ENCODE data around the gene COL9A3.

COL9A3 gene

DNA sequence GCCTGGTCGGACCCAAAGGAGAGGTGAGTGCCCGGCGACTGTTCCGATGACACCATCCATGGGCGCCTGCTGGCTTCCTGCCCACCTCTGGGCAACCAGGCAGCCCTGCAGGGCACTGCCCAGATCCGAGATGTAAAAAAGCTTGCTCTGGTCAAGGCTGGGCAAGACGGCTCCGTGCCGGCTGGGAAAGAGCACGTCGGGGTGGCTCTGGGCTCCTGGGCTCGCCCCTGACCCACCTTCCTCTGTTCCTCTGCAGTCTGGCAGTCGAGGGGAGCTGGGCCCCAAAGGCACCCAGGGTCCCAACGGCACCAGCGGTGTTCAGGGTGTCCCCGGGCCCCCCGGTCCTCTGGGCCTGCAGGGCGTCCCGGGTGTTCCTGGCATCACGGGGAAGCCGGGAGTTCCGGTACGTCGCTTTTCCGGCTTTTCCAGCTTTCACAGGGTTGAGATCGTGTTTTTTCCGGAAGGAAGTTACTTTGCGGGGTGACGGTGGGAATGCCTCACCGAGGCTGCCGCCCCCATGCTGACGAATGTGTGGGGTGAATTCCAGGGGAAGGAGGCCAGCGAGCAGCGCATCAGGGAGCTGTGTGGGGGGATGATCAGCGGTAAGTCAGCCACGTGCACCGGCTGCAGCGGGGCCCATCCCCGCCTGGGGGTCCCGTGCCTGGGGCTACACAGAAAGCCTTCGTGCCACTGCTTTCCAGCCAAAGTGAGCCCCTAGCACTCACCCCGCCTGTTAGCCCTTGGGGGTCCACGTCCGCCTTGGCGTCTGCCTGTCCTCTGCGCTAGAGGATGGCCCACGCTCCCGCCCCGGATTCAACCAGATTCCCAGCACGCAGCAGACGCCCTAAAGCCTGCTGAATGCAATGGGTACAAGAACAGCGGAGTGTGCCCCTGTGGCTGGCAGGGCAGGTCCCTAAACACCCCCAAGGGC is 19.3 kb downstream of the COL9A3 start:
- H3K4me1 ChIP-seq (ENCODE audit: control insufficient read depth, insufficient read depth, low read length) = peaks cover 20% of the 10 kb centered on the region

DNA sequence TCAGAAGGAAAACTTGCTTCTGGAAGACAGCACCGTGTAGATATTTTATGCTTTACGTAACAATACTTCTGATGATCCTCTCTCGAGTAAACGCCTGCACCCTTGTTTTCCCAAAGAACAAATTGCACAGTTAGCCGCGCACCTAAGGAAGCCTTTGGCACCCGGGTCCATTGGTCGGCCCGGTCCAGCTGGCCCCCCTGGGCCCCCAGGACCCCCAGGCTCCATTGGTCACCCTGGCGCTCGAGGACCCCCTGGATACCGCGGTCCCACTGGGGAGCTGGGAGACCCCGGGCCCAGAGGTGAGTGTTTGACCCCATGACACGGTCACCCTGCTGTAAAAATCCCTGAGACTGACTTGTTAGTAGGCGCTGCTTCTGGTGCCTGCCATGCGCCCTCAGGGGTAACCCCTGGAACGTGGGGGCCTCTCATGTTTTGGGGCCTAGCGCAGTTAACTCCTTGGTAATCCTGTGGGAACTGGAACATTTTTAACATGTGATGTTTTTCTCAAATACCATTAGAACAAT is 20.2 kb downstream of the COL9A3 start:
- Histone ChIP-seq H3K36me3 (ENCODE audit: control insufficient read depth, insufficient read depth, low read length) (peaks cover 51% of the 10 kb centered on the region), H3K27me3 (ENCODE audit: control insufficient read depth, insufficient read depth, low read length) (no peaks in the 10 kb centered on the region), H3K4me3 (ENCODE audit: low read depth, low read length) (no peak overlapping the region), H3K9ac (ENCODE audit: low read length) (no peak overlapping the region), H3K4me1 (ENCODE audit: control insufficient read depth, insufficient read depth, low read length) (peaks cover 11% of the 10 kb centered on the region), H3K27ac (ENCODE audit: low read depth, low read length) (no peak overlapping the region), H3K9me3 (ENCODE audit: control insufficient read depth, insufficient read depth, low read depth, low read length) (no peaks in the 10 kb centered on the region)

More for the DNA sequence above, 19.3 kb downstream of the COL9A3 start:
- peaks cover 52% of the 10 kb centered on the region for H3K36me3 ChIP-seq (ENCODE audit: control insufficient read depth, insufficient read depth, low read length)
- no peak overlapping the region for H3K9ac ChIP-seq (ENCODE audit: low read length)
- no peaks in the 10 kb centered on the region for H3K9me3 ChIP-seq (ENCODE audit: control insufficient read depth, insufficient read depth, low read depth, low read length)
- H3K4me3 ChIP-seq (ENCODE audit: low read depth, low read length) = no peak overlapping the region
- H3K27me3 ChIP-seq (ENCODE audit: control insufficient read depth, insufficient read depth, low read length) = no peaks in the 10 kb centered on the region
- no peak overlapping the region for H3K27ac ChIP-seq (ENCODE audit: low read depth, low read length)

DNA sequence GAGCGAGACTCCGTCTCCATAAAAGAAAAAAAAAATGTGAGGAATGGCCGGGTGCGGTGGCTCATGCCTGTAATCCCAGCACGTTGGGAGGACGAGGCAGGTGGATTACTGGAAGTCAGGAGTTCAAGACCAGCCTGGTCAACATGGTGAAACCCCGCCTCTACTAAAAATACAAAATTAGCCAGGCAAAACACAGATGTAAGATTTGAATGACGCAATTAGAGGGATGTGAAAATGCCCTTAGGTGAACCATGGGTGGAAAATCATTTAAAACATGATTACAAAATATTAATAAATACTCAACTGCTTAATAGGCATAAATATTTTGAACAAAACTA is 20.9 kb downstream of the COL9A3 start:
- no peaks in the 10 kb centered on the region for H3K27me3 ChIP-seq (ENCODE audit: control insufficient read depth, insufficient read depth, low read length)
- H3K9me3 ChIP-seq (ENCODE audit: control insufficient read depth, insufficient read depth, low read depth, low read length) = no peaks in the 10 kb centered on the region
- H3K4me3 ChIP-seq (ENCODE audit: low read depth, low read length) = no peak overlapping the region
- peaks cover 51% of the 10 kb centered on the region for H3K36me3 ChIP-seq (ENCODE audit: control insufficient read depth, insufficient read depth, low read length)
- no peak overlapping the region for H3K27ac ChIP-seq (ENCODE audit: low read depth, low read length)
- peaks cover 4% of the 10 kb centered on the region for H3K4me1 ChIP-seq (ENCODE audit: control insufficient read depth, insufficient read depth, low read length)
- no peak overlapping the region for H3K9ac ChIP-seq (ENCODE audit: low read length)

DNA sequence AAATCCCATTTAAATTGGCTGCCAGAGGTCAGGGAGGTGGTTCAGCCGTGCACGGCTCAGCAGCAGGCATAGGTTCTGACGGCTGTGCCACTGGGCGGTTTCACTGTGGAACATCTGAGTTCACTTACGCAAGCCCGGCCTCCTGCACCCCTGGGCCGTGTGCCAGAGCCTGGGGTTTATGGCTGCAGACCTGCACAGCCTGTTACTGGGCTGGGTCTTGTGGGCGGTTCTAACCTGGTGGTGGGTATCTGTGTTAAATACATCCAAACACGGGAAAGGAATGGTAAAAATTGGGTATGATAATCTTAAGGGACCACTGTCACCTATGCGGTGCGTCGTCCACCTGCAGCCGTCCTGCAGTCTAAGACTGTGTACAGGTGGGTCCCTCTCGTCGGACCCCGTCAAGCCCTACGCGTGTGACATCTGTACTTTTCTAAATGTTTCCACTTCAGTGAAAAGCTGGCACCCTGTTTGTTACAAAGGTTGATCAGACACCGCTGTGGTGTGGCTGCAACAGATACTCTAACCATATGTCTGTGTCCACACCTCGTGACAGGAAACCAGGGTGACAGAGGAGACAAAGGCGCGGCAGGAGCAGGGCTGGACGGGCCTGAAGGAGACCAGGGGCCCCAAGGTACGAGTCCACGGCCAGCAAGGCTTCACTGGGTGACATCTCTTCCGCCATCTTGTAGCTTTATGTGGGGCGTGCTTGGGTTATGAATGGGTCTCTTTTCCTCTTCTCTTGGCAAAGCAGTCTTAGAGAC is 21.5 kb downstream of the COL9A3 start:
- Histone ChIP-seq H3K9ac (ENCODE audit: low read length) (no peak overlapping the region), H3K4me3 (ENCODE audit: low read depth, low read length) (no peak overlapping the region), H3K36me3 (ENCODE audit: control insufficient read depth, insufficient read depth, low read length) (peaks cover 51% of the 10 kb centered on the region)

DNA sequence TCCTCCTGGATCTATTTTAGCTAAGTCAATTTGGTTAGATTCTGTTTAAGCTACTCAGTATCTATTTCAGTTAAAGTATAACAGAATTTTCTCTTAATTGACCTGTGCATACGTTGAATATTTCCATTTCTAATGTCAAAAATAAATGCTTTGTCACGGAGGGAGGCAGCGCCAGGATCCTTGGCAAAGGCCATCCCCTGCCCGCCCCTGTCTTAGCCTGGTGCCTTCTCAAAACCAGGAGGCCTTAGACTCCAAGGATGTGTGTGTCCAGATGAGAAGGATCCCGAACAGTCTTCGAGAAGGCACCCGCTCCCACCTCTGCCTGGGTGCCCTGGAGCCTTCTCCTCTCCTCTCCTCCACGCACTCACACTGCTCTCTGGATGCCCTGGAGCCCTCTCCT is 22.4 kb downstream of the COL9A3 start:
- no peaks in the 10 kb centered on the region for H3K27me3 ChIP-seq (ENCODE audit: control insufficient read depth, insufficient read depth, low read length)
- H3K36me3 ChIP-seq (ENCODE audit: control insufficient read depth, insufficient read depth, low read length) = peaks cover 52% of the 10 kb centered on the region
- H3K9me3 ChIP-seq (ENCODE audit: control insufficient read depth, insufficient read depth, low read depth, low read length) = peaks cover 5% of the 10 kb centered on the region; the same call in 1 of the 2 replicates
- no peak overlapping the region for H3K4me3 ChIP-seq (ENCODE audit: low read depth, low read length)
- H3K27ac ChIP-seq (ENCODE audit: low read depth, low read length) = no peak overlapping the region
- no peak overlapping the region for H3K9ac ChIP-seq (ENCODE audit: low read length)
- no peaks in the 10 kb centered on the region for H3K4me1 ChIP-seq (ENCODE audit: control insufficient read depth, insufficient read depth, low read length)

More for the DNA sequence above, 21.5 kb downstream of the COL9A3 start:
- H3K4me1 ChIP-seq (ENCODE audit: control insufficient read depth, insufficient read depth, low read length) = no peaks in the 10 kb centered on the region
- no peaks in the 10 kb centered on the region for H3K9me3 ChIP-seq (ENCODE audit: control insufficient read depth, insufficient read depth, low read depth, low read length)
- H3K27ac ChIP-seq (ENCODE audit: low read depth, low read length) = no peak overlapping the region
- H3K27me3 ChIP-seq (ENCODE audit: control insufficient read depth, insufficient read depth, low read length) = no peaks in the 10 kb centered on the region

DNA sequence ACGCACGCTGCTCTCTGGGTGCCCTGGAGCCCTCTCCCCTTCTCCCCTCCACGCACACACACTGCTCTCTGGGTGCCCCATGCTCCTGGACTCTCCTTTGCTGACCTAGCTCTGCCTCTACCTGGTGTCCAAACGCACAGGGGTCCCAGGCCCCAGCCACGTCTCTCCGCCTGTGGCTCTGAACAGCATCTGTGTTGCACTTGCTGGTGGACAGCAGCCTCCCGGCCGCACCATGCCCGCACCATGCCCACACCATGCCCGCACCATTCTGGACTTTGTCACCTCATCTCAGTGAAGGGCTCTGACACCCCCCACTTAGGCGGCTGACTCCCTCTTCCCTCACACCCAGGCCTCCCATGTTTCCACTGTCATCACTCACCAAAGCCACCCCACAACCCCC is 23.0 kb downstream of the COL9A3 start:
- Histone ChIP-seq H3K4me3 (ENCODE audit: low read depth, low read length) (no peak overlapping the region), H3K9me3 (ENCODE audit: control insufficient read depth, insufficient read depth, low read depth, low read length) (peaks cover 5% of the 10 kb centered on the region; the same call in 1 of the 2 replicates), H3K36me3 (ENCODE audit: control insufficient read depth, insufficient read depth, low read length) (peaks cover 51% of the 10 kb centered on the region), H3K4me1 (ENCODE audit: control insufficient read depth, insufficient read depth, low read length) (no peaks in the 10 kb centered on the region), H3K27me3 (ENCODE audit: control insufficient read depth, insufficient read depth, low read length) (no peaks in the 10 kb centered on the region), H3K9ac (ENCODE audit: low read length) (no peak overlapping the region), H3K27ac (ENCODE audit: low read depth, low read length) (no peak overlapping the region)

DNA sequence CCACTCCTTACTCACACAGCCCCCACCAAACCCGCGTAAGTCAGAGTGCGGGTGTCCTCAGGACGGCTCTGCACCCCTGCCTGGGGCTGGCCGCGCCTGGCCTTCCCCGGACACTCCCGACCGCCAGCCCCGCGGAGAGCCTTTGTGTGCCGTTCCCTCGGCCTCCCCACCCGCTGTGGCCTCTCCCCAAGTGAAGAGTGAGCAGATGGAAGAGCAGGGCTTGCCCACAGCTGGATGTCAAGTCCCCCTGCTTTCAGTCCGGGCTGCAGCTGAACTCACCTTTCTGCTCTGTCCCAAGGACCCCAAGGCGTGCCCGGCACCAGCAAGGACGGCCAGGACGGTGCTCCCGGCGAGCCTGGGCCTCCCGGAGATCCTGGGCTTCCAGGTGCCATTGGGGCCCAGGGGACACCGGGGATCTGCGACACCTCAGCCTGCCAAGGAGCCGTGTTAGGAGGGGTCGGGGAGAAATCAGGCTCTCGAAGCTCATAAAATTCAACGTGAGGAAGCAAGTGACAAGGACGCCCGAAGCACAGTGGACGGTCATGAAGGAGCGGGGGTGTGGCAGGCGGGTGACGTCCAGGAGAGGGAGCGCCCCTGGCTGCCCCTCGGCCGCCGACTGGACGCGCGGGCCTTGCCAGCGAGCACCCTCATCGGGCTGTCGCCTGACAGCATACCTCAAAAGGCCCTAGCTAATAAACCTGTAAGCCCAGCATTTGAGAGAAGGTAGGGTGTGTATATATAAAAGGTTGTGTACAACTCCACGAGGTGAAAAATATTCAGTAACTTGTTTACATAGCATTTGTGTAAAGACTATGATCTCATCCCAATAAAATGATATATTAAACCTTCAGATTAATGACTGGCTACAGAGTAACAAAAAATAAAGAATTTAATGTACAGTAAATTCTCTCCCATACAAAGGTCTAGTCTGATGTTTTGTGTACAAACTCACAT is 23.7 kb downstream of the COL9A3 start:
- Histone ChIP-seq H3K27ac (ENCODE audit: low read depth, low read length) (no peak overlapping the region), H3K9me3 (ENCODE audit: control insufficient read depth, insufficient read depth, low read depth, low read length) (peaks cover 5% of the 10 kb centered on the region; the same call in 1 of the 2 replicates), H3K36me3 (ENCODE audit: control insufficient read depth, insufficient read depth, low read length) (peaks cover 46% of the 10 kb centered on the region), H3K4me1 (ENCODE audit: control insufficient read depth, insufficient read depth, low read length) (no peaks in the 10 kb centered on the region), H3K4me3 (ENCODE audit: low read depth, low read length) (no peak overlapping the region), H3K27me3 (ENCODE audit: control insufficient read depth, insufficient read depth, low read length) (no peaks in the 10 kb centered on the region), H3K9ac (ENCODE audit: low read length) (no peak overlapping the region)

DNA sequence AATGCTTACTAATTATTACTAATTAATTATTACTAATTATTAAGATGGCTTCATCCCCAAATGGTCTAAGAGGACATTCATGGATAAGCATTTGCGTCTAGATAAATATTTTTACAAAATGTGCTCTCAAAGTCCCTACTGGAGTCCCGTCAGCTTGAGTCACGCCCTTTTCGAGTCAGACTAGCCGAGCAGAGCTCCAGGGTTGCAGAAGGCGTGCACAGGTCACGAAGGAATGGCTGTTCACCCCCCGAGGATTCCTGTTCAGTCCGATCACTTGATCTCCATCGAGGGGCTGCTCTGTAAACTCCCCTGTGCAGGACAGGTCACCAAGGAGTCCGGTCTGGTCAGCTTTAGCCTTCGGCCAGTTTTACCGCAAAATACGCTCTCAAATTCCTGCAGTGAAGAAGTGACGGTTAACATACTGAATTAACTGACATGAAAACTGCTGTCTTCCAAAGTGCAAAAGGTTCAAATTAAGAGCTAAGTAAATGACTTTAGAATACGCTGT is 24.9 kb downstream of the COL9A3 start:
- no peak overlapping the region for H3K4me3 ChIP-seq (ENCODE audit: low read depth, low read length)
- H3K36me3 ChIP-seq (ENCODE audit: control insufficient read depth, insufficient read depth, low read length) = peaks cover 42% of the 10 kb centered on the region
- H3K9ac ChIP-seq (ENCODE audit: low read length) = no peak overlapping the region
- H3K4me1 ChIP-seq (ENCODE audit: control insufficient read depth, insufficient read depth, low read length) = no peaks in the 10 kb centered on the region
- H3K9me3 ChIP-seq (ENCODE audit: control insufficient read depth, insufficient read depth, low read depth, low read length) = peaks cover 5% of the 10 kb centered on the region; the same call in 1 of the 2 replicates
- H3K27me3 ChIP-seq (ENCODE audit: control insufficient read depth, insufficient read depth, low read length) = no peaks in the 10 kb centered on the region
- H3K27ac ChIP-seq (ENCODE audit: low read depth, low read length) = no peak overlapping the region

DNA sequence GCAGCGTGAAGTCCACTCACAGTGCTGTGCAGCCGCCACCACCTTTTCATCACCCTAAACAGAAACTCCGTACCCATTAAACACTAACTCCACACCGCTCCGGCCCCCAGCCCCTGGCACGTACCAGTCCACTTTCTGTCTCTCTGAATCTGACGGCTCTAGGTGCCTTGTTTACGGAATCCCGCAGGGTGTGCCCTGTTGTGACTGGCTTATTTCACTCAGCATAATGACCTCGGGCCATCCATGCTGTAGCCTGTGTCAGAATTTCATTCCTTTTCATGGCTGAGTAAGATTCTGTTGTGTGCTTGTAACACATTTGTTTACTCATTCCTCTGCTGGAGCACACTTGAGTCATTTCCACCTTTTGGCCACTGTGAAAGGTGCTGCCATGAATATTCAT is 26.8 kb downstream of the COL9A3 start:
- Histone ChIP-seq H3K9ac (ENCODE audit: low read length) (no peak overlapping the region), H3K36me3 (ENCODE audit: control insufficient read depth, insufficient read depth, low read length) (peaks cover 31% of the 10 kb centered on the region), H3K4me1 (ENCODE audit: control insufficient read depth, insufficient read depth, low read length) (no peaks in the 10 kb centered on the region), H3K27me3 (ENCODE audit: control insufficient read depth, insufficient read depth, low read length) (no peaks in the 10 kb centered on the region), H3K4me3 (ENCODE audit: low read depth, low read length) (no peak overlapping the region), H3K27ac (ENCODE audit: low read depth, low read length) (no peak overlapping the region), H3K9me3 (ENCODE audit: control insufficient read depth, insufficient read depth, low read depth, low read length) (peaks cover 5% of the 10 kb centered on the region; the same call in 1 of the 2 replicates)

DNA sequence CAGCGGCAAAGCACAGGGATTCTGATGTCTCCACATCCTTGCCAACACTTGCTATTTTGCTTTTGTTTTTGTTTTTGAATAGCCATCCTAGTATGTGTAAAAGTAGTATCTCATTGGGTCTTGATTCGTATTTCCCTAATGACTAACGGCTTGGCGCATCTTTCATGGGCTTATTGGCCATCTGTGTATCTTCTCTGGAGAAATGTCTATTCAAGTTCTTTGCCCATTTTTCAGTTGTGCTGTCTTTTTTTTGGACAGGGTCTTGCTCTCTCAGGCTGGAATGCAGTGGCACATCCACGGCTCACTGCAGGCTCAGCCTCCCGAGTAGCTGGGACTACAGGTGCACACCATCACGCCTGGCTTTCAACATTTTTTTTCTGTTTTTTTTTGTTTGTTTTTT is 27.3 kb downstream of the COL9A3 start:
- Histone ChIP-seq H3K27ac (ENCODE audit: low read depth, low read length) (no peak overlapping the region), H3K9ac (ENCODE audit: low read length) (no peak overlapping the region), H3K36me3 (ENCODE audit: control insufficient read depth, insufficient read depth, low read length) (peaks cover 28% of the 10 kb centered on the region), H3K4me3 (ENCODE audit: low read depth, low read length) (no peak overlapping the region), H3K27me3 (ENCODE audit: control insufficient read depth, insufficient read depth, low read length) (no peaks in the 10 kb centered on the region), H3K4me1 (ENCODE audit: control insufficient read depth, insufficient read depth, low read length) (no peaks in the 10 kb centered on the region), H3K9me3 (ENCODE audit: control insufficient read depth, insufficient read depth, low read depth, low read length) (peaks cover 5% of the 10 kb centered on the region; the same call in 1 of the 2 replicates)
